Stimulated activated CD4-positive, alpha-beta T cell treated with anti-CD3 and anti-CD28 coated beads, TNF-alpha, amount 100 ng/mL, for 24 hours (primary cell): ENCODE data around the gene ASPHD1.

Experiments used
- DNase-seq, 3 experiments: peaks; one replicate each; pipeline ENCODE4 v3.0.0-alpha.2; 2020; ENCODE audit warnings: low read depth in 3 of 3

The ASPHD1 gene

DNA sequence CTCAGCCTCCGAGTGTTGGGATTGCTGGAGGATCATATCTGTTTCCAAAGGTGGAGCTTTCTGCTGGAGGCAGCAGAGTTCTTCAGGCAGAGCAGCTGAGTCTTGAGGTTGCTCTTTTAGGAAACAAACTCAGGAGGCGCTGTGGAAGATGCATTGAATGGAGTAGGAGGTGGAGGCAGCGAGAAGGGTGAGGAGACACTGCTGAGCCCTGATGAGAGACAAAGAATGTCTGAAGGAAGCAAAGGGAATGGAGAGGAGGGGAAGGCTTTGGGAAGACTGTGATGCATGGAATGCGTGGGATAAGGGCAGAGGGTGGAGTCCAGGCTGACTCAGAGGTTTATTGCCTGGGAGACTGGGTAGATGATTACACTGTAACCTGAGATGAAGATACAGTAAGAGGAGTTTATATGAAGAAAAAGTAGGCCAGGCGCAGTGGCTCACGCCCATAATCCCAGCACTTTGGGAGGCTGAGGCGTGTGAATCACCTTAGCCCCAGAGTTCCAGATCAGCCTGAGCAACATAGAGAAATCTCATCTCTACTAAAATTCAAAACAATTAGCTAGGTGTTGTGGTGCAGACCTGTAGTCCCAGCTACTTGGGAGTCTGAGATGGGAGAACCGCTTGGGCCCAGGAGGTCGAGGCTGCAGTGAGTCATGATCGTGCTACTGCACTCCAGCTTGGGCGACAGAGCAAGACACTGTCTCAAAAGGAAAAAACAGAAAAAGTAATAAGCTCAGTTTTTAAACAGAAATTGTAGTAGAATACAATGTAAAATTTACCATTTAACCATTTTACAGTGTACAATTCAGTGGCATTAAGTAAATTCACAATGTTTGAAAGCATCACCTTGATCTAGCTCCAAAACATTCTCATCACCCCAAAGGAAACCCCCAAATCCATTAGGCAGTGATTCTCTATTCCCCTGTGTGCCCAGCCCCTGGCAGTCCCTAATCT lies 43.8 kb downstream of the ASPHD1 start:
- DNase-seq = no peak

DNA sequence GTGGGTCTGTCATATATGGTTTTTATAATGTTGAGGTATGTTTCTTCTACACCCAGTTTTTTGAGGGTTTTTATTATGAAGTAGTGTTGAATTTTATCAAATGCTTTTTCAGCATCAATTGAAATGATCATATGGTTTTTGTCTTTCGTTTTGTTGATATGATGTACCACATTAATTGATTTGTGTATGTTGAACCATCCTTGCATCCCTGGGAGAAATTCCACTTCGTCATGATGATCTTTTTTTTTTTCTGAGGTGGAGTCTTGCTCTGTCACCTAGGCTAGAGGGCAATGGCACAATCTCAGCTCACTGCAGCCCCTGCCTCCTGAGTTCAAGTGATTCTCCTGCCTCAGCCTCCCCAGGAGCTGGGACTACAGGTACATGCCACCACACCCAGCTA lies 47.6 kb downstream of the ASPHD1 start:
- no peak for DNase-seq

- DNase-seq = no peak
These were observed 50.6 kb downstream of the ASPHD1 start for GRCh38 chr16:29950806-29951461.

GRCh38 chr16:29951625-29952365 lies 51.5 kb downstream of the ASPHD1 start:
- DNase-seq = no peak
